MG63 (cell line): ENCODE data around the gene TMEM183A. TPM values are rescaled to one million over a fixed set of nuclear protein-coding genes. Genes with fewer than 3 reads are reported as not detected.

Experiments used
- DNase-seq: peaks from one replicate; pipeline ENCODE4 v3.0.0-alpha.2; 2020
- H3K27me3 ChIP-seq: fragments of 250-450 bp; sonication (Bioruptor Pico); 2 replicates; pipeline ENCODE4 v1.5.1; 2020; ENCODE audit warnings: mild to moderate bottlenecking, moderate library complexity
- H3K36me3 ChIP-seq: fragments of 250-450 bp; sonication (Bioruptor Pico); 2 replicates; pipeline ENCODE4 v1.5.1; 2020; ENCODE audit warnings: mild to moderate bottlenecking, moderate library complexity
- H3K4me3 ChIP-seq: fragments of 250-450 bp; sonication (Bioruptor Pico); 2 replicates; pipeline ENCODE4 v1.5.1; 2020; ENCODE audit warnings: mild to moderate bottlenecking, moderate library complexity
- H3K9me3 ChIP-seq: fragments of 250-450 bp; sonication (Bioruptor Pico); 2 replicates; pipeline ENCODE4 v1.5.1; 2020; ENCODE audit warnings: mild to moderate bottlenecking, moderate library complexity
- total RNA-seq: library from RNA; depleted of rRNA; stranded (reverse); fragments of >200 nt; shearing (Covaris generic); gene quantifications from 2 replicates; pipeline ENCODE4 v1.2.3, GENCODE V29; 2014; ENCODE audit warnings: low replicate concordance

Gene TMEM183A
- total RNA-seq, 1 experiment from 2014 or later = 153 TPM

DNA sequence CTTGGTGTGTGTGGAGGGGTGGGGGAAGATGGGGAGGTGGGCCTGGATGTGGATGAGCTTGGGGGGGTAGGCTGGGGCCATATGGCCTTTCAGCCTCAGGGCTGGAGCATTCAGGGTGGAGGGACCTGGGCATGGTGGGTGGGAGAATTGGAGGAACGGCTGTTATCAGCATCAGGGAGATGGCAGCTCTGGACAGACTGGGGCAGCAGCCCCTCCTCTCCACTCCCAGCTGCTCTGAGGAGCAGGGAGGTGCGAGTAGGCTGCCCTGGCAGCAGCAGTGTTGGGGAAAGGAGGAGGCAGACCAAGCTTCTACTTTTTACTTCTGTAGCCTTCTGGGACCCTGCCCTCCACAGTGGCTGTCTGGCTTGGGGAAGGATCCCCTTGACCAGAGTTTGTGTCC lies 29.4 kb downstream of the TMEM183A start:
- H3K27me3 ChIP-seq = no peaks in the 10 kb centered on the region
- DNase-seq = no peak
- H3K4me3 ChIP-seq = no peak overlapping the region
- no peaks in the 10 kb centered on the region for H3K9me3 ChIP-seq
- H3K36me3 ChIP-seq = 0 out of 2 replicates have a peak, but pooled peaks cover 2% of the 10 kb centered on the region

DNA sequence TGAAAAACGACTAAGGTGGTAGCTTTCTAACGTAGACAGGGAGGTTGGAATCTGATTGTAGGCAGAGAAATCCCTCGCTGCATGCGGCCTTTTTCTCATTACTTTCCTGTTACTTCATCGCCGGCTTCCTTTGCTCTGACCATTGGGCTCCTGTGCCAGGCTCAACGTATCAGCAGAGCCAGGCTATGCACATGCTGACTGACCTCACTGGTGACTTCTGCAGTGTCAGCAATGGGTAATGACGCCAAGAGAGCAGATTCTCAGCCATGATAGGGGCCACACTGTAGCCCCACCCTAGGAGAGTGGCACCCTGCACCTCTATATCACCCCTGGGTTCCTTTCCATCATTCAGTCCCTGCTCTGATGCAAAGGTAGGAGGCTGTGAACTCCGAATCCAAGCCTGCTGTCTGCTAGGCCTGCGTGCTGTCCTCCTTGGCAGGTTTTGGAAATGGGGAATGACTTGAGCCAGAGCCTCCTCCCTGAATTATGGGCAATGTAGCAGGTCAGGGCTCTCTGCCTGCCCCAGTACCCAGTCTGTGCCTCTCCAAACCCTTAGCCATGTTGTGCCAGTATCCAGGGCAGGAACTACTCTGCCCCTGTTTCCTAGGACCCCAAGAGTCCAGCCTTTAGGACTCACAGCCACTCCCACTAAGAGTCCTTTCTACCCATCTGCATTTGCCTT lies 30.5 kb downstream of the TMEM183A start:
- no peaks in the 10 kb centered on the region for H3K27me3 ChIP-seq
- no peaks in the 10 kb centered on the region for H3K9me3 ChIP-seq
- 0 out of 2 replicates have a peak, but pooled peaks cover 2% of the 10 kb centered on the region for H3K36me3 ChIP-seq
- H3K4me3 ChIP-seq = no peak overlapping the region
- DNase-seq = peak; percentile 65

DNA sequence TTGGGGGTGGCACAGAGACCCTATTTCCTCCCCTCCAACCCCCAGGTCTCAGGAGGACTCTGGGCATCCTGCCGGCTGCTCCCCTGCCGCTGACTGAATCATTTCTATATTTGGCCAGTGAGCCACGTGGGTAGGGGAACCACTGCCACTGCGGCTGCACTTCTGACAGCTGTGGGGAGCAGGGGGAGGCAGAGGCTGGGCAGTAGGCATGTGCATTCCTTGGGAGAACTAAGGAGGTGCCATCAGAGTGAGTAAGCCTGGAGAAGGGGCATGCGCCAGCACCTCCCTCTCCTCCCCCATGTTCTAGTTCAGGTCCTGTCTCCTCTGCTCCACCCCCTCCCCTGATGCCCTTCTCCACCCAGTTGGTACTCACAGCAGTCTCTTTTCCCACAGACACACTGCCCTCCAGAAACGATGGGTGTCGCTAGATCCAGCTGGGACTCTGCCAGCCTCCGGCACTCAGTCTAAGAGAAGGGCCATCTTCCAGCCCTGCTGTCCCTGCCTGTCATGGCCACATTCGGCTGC lies 31.1 kb downstream of the TMEM183A start:
- 0 out of 2 replicates have a peak, but pooled peaks cover 2% of the 10 kb centered on the region for H3K36me3 ChIP-seq
- no peak overlapping the region for H3K4me3 ChIP-seq
- peak; percentile 98 for DNase-seq
- H3K27me3 ChIP-seq = no peaks in the 10 kb centered on the region
- H3K9me3 ChIP-seq = no peaks in the 10 kb centered on the region

GRCh38 chr1:203038891-203039608 lies 31.9 kb downstream of the TMEM183A start:
- Histone ChIP-seq H3K4me3 (no peak overlapping the region), H3K9me3 (no peaks in the 10 kb centered on the region), H3K36me3 (0 out of 2 replicates have a peak, but pooled peaks cover 2% of the 10 kb centered on the region), H3K27me3 (no peaks in the 10 kb centered on the region)
- DNase-seq = peak; percentile 68

GRCh38 chr1:203039609-203040512 lies 32.7 kb downstream of the TMEM183A start:
- no peak overlapping the region for H3K4me3 ChIP-seq
- no peaks in the 10 kb centered on the region for H3K27me3 ChIP-seq
- no peaks in the 10 kb centered on the region for H3K9me3 ChIP-seq
- 0 out of 2 replicates have a peak, but pooled peaks cover 2% of the 10 kb centered on the region for H3K36me3 ChIP-seq
- no peak for DNase-seq

- no peak for DNase-seq
- Histone ChIP-seq H3K4me3 (no peak overlapping the region), H3K9me3 (no peaks in the 10 kb centered on the region), H3K36me3 (0 out of 2 replicates have a peak, but pooled peaks cover 2% of the 10 kb centered on the region), H3K27me3 (no peaks in the 10 kb centered on the region)
Observed at GRCh38 chr1:203040513-203041275, 33.5 kb downstream of the TMEM183A start.

DNA sequence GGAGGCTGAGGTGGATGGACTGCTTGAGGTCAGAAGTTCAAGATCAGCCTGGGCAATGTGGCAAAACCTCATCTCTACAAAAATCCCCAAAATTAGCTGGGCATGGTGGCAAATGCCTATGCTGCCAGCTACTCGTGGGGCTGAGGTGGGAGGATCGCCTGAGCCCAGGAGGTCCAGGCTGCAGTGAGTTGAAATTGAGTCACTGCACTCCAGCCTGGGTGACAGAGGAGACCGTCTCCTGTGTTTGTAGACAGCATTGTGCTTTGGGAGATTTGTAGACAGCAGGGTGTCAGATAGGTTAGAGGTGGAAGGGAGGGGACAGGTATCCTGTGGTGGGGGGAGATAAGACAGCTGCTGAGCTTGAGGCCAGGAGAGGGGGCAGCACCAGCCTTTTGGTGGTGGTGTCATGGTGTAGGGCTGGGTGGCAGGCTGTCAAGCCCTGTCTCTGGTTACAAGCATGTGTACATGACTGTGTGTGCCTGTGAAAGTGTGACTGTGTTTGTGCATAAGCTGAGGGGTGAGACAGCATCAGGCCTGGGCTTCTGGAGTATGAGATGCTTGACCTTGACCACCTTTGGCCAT lies 34.3 kb downstream of the TMEM183A start:
- no peak for DNase-seq
- no peaks in the 10 kb centered on the region for H3K27me3 ChIP-seq

GRCh38 chr1:203043830-203044545 lies 36.8 kb downstream of the TMEM183A start:
- Histone ChIP-seq H3K36me3 (peaks cover 2% of the 10 kb centered on the region; the same call in 1 of the 2 replicates), H3K27me3 (no peaks in the 10 kb centered on the region), H3K9me3 (no peaks in the 10 kb centered on the region), H3K4me3 (no peak overlapping the region)
- no peak for DNase-seq

More for the DNA sequence above, 34.3 kb downstream of the TMEM183A start:
- Histone ChIP-seq H3K36me3 (0 out of 2 replicates have a peak, but pooled peaks cover 2% of the 10 kb centered on the region), H3K9me3 (no peaks in the 10 kb centered on the region), H3K4me3 (no peak overlapping the region)

- Histone ChIP-seq H3K9me3 (no peaks in the 10 kb centered on the region), H3K4me3 (no peak overlapping the region)
- DNase-seq = no peak
Observed at GRCh38 chr1:203044546-203045250, 37.5 kb downstream of the TMEM183A start.

GRCh38 chr1:203045336-203045735 lies 38.2 kb downstream of the TMEM183A start:
- H3K27me3 ChIP-seq = no peaks in the 10 kb centered on the region
- no peaks in the 10 kb centered on the region for H3K9me3 ChIP-seq
- H3K4me3 ChIP-seq = no peak overlapping the region
- no peak for DNase-seq
- no peaks in the 10 kb centered on the region; the same call in 1 of the 2 replicates for H3K36me3 ChIP-seq

More at GRCh38 chr1:203044546-203045250, 37.5 kb downstream of the TMEM183A start:
- Histone ChIP-seq H3K27me3 (no peaks in the 10 kb centered on the region), H3K36me3 (no peaks in the 10 kb centered on the region; the same call in 1 of the 2 replicates)

DNA sequence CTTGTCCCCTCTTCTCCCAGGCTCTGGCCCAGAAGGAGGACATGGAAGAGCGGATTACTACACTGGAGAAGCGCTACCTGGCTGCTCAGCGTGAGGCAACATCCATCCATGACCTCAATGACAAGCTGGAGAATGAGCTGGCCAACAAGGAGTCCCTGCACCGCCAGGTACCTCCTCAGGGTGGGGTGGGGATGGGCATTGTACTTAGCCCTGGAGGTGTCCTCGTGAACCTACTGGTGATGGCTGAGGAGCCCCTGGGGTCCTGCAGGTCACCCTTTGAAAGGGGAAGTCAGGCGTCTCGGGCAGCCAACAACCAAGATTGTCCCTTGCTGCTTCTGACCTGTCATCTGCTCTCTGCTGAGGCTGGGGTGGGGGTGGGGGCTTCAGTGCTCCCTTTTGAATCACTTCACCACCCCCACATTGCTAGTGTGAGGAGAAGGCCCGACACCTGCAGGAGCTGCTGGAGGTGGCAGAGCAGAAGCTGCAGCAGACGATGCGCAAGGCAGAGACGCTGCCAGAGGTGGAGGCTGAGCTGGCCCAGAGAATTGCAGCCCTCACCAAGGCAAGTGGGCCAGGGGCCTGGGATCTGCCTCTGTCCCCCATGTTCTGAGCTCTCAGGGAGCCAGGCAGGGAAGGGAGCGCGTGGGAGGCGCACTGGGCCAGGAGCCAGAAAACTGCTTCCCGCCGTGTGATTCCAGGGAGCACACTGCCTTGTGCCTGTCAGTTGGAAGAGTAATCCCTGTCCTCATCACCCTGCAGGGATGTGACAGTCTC lies 38.8 kb downstream of the TMEM183A start:
- H3K36me3 ChIP-seq = no peaks in the 10 kb centered on the region; the same call in 1 of the 2 replicates
- DNase-seq = no peak
- no peaks in the 10 kb centered on the region for H3K9me3 ChIP-seq
- no peaks in the 10 kb centered on the region for H3K27me3 ChIP-seq
- no peak overlapping the region for H3K4me3 ChIP-seq

DNA sequence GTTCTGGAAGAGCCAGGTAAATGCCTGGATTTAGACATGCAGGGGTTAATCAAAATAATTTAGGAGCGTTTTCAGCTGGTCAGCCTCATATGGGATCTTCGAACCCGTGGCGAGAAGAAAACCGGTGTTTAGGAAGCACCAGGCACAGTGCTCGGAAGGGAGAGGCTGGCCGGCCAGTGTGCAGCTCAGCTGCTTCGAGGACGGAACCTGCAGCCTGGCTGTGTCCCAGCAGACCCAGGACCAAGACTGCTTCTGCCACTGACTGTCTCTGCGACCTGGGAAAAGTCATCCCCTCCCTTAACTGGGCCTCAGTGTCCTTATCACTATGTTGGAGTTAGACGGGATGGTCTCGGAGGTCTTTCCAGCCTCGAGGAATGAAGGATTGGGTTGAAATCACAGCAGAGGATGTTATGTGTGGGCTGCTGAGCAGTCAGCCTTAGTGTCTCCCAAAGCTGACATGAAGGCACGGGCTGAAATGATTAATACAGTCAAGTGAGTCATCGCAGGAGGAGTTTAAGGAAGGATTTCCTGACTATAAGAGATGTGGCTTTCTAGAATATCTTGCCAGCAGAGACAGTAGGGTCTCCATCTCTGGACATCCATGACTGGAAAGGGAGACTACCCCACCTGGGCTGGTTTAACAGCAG lies 39.9 kb downstream of the TMEM183A start:
- no peak overlapping the region for H3K4me3 ChIP-seq
- peak; percentile 55 for DNase-seq
- H3K9me3 ChIP-seq = no peaks in the 10 kb centered on the region
- H3K27me3 ChIP-seq = no peaks in the 10 kb centered on the region
- no peaks in the 10 kb centered on the region; the same call in 1 of the 2 replicates for H3K36me3 ChIP-seq

- no peak overlapping the region for H3K4me3 ChIP-seq
- H3K36me3 ChIP-seq = no peaks in the 10 kb centered on the region; the same call in 1 of the 2 replicates
- H3K27me3 ChIP-seq = no peaks in the 10 kb centered on the region
- DNase-seq = no peak
- no peaks in the 10 kb centered on the region for H3K9me3 ChIP-seq
Observed at GRCh38 chr1:203048086-203048485, 40.9 kb downstream of the TMEM183A start.
